Raji (cell line): Measurements from ENCODE around the gene HNRNPDL.

Source experiments
- POLR2A ChIP-seq: IDR thresholded peaks from 2 replicates; pipeline ENCODE4 v1.6.1; 2011; ENCODE audit warnings: low read depth, low read length, control low read depth; ENCODE audit not compliant: insufficient read depth

HNRNPDL gene

GRCh38 chr4:82436780-82437179 lies 6.5 kb upstream of the HNRNPDL start:
- TF ChIP-seq POLR2A, result no peak

DNA sequence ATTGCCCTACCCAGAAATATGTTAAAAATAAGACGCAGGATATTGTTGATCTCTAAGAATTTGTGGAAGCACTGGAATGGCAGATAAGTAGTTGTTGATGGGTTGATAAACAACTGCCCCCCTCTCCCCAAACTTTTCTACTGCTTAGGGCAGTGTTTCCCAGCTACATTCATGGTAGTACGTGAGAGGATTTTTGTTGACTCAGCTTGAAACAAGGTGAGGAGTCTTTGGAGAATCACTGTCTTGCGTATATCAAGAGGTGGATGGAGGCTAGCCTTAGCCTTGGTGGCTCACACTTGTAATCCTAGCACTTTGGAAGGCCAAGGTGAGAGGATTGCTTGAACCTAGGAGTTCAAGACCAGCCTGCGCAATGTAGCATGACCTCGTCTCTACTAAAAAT lies 5.9 kb upstream of the HNRNPDL start:
- TF ChIP-seq POLR2A, result no peak

DNA sequence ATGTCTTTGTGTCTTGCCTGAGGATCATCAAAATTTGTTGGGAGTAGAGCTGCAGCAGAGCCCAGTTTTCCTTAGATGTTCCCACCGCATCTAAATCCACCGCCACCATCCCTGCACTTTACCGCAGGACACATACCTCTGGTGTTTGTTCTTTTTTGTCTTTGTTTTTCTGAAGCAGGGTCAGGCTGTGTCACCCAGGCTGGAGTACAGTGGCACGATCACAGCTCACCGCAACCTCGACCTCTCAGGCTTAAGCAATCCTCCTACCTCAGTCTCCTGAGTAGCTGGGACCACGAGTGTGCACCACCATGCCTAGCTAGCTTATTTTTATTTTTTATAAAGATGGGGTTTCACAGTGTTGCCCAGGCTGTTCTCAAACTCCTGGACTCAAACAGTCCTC lies 4.7 kb upstream of the HNRNPDL start:
- no peak for TF ChIP-seq POLR2A

DNA sequence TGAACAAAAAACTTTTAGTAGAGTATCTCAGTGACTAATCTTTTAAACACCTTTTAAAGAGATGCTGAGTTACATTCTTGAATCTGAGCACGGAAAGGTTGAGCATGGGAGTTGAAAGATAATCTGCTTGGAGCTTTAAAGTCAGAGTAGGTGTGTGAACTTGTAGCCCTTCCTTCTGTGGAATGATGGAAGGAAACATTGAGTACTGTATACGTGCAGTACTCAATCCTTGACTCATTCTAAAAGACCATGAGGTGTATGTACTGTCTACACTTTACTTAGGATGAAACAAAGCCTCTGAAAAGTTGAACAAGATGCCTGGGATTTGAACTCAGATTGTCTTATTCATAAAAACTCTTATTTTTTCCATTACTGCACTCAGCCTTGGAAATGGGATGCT lies 3.5 kb upstream of the HNRNPDL start:
- TF ChIP-seq POLR2A, result no peak

GRCh38 chr4:82432596-82432995 lies 2.3 kb upstream of the HNRNPDL start:
- TF ChIP-seq POLR2A, result no peak

GRCh38 chr4:82431831-82432230 lies 1.6 kb upstream of the HNRNPDL start:
- TF ChIP-seq POLR2A, result no peak

- TF ChIP-seq POLR2A, result no peak
These were observed 893 bp upstream of the HNRNPDL start for GRCh38 chr4:82430964-82431745.

- peak; percentile 5; the same call in 1 of the 2 replicates for TF ChIP-seq POLR2A
These were observed 502 bp downstream of the HNRNPDL start for GRCh38 chr4:82429728-82430192.

- TF ChIP-seq POLR2A, result peak; percentile 83
These were observed 1.1 kb downstream of the HNRNPDL start for GRCh38 chr4:82428969-82429727.

- no peak for TF ChIP-seq POLR2A
These were observed 1.7 kb downstream of the HNRNPDL start for GRCh38 chr4:82428526-82428968.

DNA sequence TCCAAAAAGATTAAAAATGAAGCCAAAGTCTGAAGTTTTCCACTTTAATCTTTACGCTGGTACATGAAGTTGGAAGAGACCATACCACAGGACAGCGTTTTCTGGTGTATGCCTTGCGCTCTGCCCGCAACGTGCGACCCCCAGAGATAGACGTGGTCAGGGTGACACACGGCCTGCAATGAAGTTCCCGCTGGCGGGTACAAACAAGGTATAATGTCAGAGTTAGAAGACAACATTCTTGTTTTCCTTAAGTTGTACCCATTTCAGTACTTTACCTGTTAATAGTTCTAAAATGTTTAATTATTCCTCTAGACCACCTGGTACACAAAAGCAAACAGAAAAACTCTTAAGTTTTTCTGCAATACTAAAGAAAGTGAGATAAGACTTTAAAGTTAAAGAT lies 4.8 kb downstream of the HNRNPDL start:
- TF ChIP-seq POLR2A, result no peak

DNA sequence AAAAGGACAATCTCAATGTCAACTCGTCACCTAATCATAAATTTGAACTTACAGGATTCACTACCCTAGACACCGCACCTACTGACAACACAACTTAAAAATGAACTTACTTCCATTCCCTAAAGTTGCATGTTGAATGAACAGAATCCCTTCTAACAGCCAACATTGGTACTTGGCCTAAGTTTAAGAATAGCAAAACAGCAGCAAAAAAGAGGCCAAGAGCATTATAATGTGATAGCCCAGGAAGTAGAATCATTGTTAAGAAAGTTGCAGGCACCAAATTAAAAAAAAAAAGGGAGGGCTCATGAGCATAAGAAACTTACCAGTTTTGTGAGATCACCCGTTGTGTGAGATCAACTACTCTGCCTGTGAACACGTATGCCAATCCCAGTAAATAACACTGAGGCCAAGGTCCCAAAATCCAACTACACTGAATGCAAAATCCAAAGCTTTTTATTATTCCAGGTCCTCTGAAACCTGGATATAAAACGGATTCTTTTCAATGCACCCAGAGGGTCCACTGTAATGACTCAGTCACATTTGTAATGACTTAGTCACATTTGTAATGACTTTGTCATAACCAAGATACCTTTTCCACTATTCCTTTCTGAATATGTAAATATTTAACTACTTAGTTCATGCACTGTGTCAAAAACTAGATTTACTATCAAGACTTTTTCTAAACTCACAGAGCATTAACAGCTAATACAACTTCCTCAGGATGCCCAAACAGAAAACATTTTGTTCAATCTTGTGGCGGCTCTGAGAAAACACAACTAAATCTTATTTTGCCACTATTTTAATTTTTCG lies 6.8 kb downstream of the HNRNPDL start:
- no peak for TF ChIP-seq POLR2A

DNA sequence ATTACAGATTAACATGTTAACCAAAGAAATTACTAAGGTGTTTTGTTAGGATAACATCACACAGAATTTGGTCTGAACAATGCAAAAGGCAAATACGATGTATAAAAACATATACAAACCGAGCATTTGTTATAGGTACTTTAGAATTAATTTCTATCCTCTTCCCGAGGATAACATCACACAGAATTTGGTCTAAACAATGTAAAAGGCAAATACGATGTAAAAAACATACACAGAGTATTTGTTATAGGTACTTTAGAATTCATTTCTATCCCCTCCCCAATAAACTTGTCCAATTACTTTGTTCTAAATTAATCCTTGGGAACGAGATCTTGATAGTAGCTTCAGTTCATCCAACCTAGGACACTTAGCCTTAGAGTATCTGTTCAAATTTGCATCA lies 7.6 kb downstream of the HNRNPDL start:
- no peak for TF ChIP-seq POLR2A

DNA sequence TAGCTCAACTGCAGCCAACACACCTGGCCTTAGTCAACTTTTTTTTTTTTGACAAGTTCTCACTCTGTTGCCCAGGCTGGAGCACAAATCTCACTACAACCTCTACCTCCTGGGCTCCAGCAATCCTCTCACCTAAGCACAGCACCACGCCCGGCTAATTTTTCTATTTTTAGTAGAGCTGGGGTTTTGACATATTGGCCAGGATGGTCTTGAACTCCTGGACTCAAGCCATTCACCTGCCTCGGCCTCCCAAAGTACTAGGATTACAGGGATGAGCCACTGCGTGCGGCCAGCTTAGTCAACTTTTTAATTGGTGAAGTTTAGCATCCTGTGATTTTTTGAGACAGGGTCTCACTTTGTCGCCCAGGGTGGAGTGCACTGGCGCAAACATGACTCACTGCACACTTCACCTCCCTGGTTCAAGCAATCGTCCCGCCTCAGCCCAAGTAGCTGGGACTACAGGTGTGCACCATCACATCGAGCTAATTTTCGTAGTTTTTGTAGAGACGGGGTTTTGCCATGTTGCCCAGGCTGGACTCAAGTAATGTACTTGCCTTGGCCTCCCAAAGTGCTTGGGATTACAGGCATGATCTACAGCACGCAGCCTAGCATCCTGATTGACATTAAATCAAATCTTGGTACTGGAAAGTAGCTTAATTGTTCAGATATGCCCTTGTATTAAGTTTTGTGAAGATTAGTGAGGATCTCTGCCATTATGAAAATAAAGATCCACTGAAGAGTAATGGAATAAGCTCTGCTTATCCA lies 8.3 kb downstream of the HNRNPDL start:
- 0 out of 2 replicates have a peak, but pooled peaks have one; percentile 19 for TF ChIP-seq POLR2A
